Inferior parietal cortex (tissue), 1 donor: ENCODE measurements around the gene TECTA.

ENCODE experiments used
- DNase-seq: peaks from one replicate; pipeline ENCODE4 v3.0.0-alpha.2; 2016; ENCODE audit errors: extremely low spot score

Gene TECTA

GRCh38 chr11:121188776-121189175, 87.7 kb downstream of the TECTA start:
- no peak for DNase-seq

GRCh38 chr11:121191818-121192217, 90.8 kb downstream of the TECTA start:
- no peak for DNase-seq

- DNase-seq: peak; percentile 89
These were observed 93.9 kb downstream of the TECTA start for GRCh38 chr11:121194731-121195596.

- DNase-seq: no peak
These were observed 97.4 kb downstream of the TECTA start for GRCh38 chr11:121198491-121198890.

- no peak for DNase-seq
These were observed 98.5 kb downstream of the TECTA start for GRCh38 chr11:121199516-121199915.

GRCh38 chr11:121206810-121207209, 105.8 kb downstream of the TECTA start:
- DNase-seq: no peak

- DNase-seq: no peak
These were observed 106.6 kb downstream of the TECTA start for GRCh38 chr11:121207485-121208115.

- DNase-seq: no peak
These were observed 109.5 kb downstream of the TECTA start for GRCh38 chr11:121210445-121211080.

- no peak for DNase-seq
These were observed 110.6 kb downstream of the TECTA start for GRCh38 chr11:121211626-121212025.

GRCh38 chr11:121212536-121213361, 111.7 kb downstream of the TECTA start:
- DNase-seq: no peak

- no peak for DNase-seq
These were observed 112.4 kb downstream of the TECTA start for GRCh38 chr11:121213362-121213893.

- DNase-seq: no peak
These were observed 113.8 kb downstream of the TECTA start for GRCh38 chr11:121214861-121215260.

- DNase-seq: no peak
These were observed 120.6 kb downstream of the TECTA start for GRCh38 chr11:121221496-121222200.

GRCh38 chr11:121223161-121223560, 122.1 kb downstream of the TECTA start:
- DNase-seq: no peak

- DNase-seq: no peak
These were observed 124.3 kb downstream of the TECTA start for GRCh38 chr11:121225382-121225781.

- no peak for DNase-seq
These were observed 125.6 kb downstream of the TECTA start for GRCh38 chr11:121226415-121227263.

GRCh38 chr11:121228851-121229250, 127.8 kb downstream of the TECTA start:
- DNase-seq: no peak

- no peak for DNase-seq
These were observed 128.6 kb downstream of the TECTA start for GRCh38 chr11:121229495-121230215.

GRCh38 chr11:121231576-121232278, 130.7 kb downstream of the TECTA start:
- no peak for DNase-seq
